GM18502 (cell line): ENCODE measurements around the gene MSGN1.

ENCODE experiments used
- ATAC-seq: cut with Tn5 transposase; IDR thresholded peaks from one replicate; pipeline ENCODE4 v1.9.1; 2021; ENCODE audit warnings: mild to moderate bottlenecking; ENCODE audit not compliant: unreplicated experiment, poor library complexity

MSGN1 gene

GRCh38 chr2:17816396-17817245, at the start of gene MSGN1:
MSGN1 (plus strand) TSS chr2:17816460; CDS start chr2:17816519, 59 bp downstream.
- ATAC-seq: no peak

- ATAC-seq: no peak
Measured at GRCh38 chr2:17768894-17769293, 47.4 kb upstream of the MSGN1 start.

DNA sequence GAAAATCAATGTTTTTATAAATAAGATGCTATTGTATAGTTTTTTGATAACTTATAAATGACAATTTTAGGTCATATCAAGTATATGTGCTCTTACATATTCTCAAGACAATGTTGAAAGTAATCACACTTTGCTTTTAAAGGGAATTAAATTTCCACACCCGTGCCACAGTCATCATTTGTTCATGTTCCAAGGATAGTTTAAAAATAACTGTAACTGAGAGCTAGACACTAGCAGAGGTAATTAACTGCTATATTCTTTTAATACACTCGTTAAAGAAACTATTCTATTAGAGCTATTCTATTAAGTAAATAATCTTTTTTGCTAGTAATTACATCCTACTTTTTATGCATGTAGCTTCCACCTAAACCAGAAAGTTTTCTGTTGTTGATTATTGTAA, 44.3 kb upstream of the MSGN1 start:
- no peak for ATAC-seq

- no peak for ATAC-seq
Measured at GRCh38 chr2:17772532-17772931, 43.7 kb upstream of the MSGN1 start.

DNA sequence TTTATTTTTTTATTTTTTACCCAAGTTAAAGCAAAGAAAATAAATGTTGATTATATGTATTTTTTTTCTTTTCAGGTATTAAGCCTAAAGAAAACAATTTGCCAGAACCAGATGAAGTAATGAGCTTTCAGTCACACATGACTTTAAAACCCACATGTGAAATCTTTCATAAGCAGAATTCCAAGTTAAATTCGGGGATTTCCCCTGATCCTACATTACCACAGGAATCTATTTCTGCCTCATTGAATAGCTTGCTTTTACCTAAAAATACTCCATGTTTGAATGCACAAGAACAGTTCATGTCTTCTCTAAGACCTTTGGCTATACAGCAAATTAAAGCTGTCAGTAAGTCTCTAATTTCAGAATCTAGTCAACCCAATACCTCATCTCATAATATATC, 35.7 kb upstream of the MSGN1 start:
- ATAC-seq: no peak

- no peak for ATAC-seq
Measured at GRCh38 chr2:17781482-17781881, 34.8 kb upstream of the MSGN1 start.

DNA sequence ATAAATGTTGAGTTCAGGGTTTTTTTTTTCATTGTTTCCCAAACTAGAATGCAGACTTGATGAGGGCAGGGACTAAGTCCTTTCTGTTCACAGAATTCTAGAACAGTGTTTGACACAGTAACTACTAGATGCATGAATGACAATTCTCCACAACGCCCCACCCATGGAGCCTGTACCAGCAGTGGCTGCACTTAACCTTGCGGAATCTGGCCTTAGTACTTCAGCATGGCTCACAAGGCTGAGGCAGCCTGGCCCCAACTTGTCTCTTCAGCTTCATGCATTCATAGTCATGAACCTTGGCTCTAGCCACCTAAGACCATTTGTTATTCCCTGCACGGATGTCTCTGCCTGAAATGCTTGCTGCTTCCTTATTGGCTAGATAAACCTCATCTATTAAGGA, 29.5 kb upstream of the MSGN1 start:
- ATAC-seq: no peak

GRCh38 chr2:17788773-17789172, 27.5 kb upstream of the MSGN1 start:
- no peak for ATAC-seq

DNA sequence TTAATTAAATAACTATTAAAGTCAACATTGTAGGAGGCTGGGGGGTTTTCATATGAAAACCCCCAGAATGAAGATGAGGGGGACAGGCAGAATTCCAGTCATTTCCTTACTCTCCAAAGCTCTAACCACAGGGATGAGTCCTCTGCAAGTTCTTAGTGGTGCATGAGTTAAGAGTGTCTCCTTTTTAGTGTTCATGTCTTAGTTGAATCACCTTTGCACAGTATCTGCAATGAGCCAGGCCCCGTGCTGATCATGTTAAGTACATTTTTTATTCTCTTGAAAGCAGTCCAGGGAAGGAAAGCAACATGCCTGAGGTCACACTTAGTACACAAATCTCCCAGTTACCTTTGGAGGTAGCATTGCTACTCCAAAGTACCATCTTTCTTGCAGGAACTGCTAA, 25.7 kb upstream of the MSGN1 start:
- ATAC-seq: no peak

DNA sequence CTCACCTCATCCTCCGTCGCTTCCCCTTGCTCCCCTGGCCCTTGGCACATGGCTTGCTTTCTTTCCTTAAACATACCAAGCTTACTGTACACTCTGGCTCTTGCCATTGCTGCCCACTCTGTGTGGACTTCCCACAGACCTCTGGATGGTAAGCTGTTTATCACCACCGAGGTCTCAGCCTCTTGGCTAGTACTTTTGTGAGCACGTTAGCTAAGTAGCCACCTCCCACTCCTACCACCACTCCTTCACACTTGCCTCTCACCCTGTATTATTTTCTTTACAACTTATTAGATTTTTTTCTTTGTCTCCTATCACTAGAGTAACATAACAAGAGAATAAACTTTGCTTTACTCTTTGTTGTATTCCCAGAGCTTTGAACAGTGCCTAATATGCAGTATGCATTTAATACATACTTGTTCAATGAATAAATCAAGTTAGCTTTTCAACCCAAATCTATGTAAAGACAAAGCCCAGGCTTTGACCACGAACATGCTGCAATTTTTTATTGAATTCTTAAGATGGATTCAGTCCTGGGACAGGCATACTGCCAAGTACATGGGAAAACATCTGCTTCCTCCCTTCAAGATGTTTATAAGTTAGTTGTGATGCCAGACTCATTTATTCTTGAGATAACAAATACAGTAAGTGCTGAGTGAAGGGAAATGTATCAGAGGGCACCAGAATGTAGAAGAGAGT, 25.0 kb upstream of the MSGN1 start:
- no peak for ATAC-seq

GRCh38 chr2:17791817-17792130, 24.5 kb upstream of the MSGN1 start:
- ATAC-seq: no peak

DNA sequence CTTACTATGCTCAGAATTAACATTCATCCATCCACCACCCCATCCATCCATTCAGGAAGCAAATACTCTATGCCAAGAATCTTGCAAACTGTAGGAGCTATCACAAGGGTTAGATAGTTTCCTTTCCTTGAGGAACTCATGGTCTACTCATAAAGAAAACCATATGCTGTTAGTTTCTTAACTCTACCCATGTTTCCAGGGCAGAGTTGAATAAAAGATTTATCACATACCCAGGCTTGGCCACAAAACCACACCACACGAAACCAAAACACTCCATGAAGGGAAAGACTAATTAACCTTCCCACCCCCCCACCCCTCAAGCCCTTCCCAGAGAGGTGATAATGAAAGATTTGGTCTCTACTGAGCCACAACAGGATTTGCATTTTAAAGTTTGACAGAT, 23.7 kb upstream of the MSGN1 start:
- peak; percentile 72 for ATAC-seq

DNA sequence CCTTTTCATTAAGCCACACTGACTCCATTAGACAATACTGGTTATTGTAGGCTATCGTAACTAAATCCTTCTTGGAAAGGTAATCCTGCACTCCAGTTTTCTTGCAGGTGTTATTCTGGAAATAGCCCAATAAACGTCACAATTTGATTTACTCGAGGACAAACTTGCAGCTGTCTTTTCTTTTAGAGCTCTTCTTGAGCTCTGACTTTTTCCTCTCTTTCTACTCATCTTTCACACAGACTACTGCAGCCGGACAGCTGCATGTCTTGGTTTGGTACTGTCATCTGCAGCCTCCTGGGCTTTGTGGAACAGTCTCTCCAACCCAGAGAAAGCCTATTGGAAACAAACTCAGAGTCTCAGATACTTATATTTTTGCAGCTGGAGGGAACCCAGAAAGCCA, 23.0 kb upstream of the MSGN1 start:
- ATAC-seq: no peak

DNA sequence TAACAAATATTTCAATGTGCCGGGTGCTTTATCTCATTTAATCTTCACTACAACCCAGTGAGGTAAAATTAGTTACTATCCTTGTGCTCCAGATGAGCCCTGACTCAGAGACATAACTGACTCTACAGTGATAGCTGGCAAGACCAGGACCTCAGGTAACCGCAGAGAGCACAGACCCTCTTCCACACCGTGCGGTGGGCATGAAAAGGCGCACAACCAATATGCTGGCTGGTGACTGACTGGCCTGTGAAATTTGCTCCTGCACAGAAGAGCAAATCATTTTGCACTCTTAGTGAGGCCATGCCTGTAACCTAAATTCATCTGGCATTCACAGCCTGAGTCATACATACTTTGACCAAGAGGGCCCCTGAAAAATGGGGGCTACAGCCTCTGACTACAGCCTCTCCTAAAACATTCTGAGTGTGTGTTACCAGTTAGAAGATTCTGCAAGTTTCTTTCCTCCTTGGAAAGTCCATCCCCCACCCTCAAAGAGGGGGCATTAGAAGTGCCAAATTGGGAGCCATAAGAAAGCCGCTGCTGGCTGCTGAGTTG, 22.4 kb upstream of the MSGN1 start:
- no peak for ATAC-seq

DNA sequence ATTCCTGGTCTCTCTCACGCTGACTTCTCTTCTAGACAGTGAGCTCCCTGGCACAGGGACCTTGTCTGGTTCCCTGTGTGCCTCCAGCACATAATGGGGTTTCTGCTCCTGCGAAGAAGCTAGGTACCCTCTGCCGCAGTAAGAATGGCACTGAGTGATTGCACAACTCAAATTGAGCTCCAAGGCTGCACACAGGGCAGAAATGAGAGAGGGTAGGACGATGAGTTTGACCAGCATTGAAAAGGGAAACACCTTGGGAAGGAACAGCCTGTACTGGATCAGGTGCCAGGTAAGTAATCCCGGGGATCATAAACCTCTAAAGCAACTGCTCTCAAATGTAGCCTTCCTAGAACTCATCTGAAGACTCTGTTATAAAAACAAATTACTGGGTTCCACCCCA, 21.0 kb upstream of the MSGN1 start:
- no peak for ATAC-seq

GRCh38 chr2:17798338-17798737, 17.9 kb upstream of the MSGN1 start:
- ATAC-seq: no peak

GRCh38 chr2:17799301-17800120, 16.7 kb upstream of the MSGN1 start:
- no peak for ATAC-seq

DNA sequence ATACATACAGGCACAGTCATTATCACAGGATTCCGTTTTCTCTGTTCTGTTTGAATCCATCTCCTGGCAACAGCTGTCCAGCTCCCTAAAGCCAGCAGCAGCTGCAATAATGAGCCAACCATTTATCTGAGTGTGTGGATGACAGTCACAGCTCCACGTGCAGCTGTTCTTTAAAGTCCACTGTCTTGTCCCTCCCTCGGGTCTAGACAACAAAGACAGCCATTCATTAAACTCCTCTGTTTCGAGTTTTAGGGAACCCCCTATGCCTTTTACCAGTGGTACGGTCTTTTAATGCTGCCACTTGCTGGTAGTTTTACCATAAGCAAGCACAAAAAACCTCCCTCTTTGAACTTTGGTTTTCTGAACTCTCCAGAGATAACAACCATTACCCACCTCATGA, 16.0 kb upstream of the MSGN1 start:
- no peak for ATAC-seq

DNA sequence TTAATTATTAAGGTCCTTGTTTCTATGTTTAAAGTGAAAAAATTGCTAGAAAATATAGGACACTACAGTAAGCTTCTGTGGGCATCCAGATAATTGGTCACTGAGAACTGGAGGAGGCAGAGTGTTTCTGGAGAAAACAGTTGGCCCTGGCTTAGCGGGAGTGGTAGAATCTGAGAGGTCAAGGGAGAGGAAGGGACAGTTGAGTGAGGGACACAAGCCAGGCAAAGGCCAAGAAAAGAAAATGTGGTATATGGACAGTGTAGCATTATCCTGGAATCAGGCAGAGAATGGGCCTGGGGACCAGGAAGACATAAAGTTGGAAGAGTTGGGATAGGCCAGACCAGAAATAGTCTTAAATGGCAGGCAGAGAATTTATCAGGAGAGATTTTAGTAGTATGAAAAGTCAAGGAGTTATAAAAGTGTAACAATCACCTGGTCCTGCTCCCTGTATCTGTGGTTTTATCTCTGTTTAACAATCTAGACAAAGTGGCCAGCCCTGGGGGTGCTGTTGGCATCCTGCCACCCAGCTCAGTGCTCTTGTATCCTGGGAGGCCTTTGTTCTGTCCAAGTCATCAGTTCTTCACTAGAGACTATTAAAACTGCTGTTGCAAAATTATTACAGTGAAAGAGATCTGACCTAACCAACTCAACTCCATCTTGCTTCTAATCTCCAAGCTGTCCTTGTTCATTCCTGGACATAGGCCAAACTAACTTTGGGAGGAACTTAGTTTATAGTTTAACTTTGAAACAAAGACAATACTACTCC, 15.4 kb upstream of the MSGN1 start:
- no peak for ATAC-seq

GRCh38 chr2:17803497-17803896, 12.8 kb upstream of the MSGN1 start:
- ATAC-seq: no peak
